ENCODE measurements around the gene NCKAP5.
A peak's percentile ranks its signal among the peaks of the same experiment; 100 is the strongest.

The NCKAP5 gene

GRCh38 chr2:133456971-133457370 is 111.3 kb downstream of the NCKAP5 start:
- no peak for FAIRE-seq

DNA sequence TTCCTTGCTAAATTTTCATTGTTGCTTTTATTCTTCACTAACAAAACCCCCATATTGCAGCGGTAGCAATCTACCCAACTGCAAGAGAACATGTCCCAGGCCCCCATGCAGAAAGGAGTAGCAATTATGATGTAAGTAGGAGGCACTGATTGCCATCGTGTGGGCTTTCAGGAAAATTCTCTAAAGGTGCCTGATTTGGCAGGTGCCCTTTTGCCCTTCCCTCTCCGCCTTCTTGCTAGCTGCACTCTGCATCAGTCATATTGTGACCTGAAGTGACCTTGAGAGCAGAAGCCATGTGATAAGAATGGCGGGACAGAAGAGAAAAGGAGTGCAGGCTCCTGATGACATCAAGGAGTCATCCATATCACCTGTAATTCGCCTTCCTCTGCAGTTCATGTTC is 112.1 kb downstream of the NCKAP5 start:
- no peak for FAIRE-seq

GRCh38 chr2:133453032-133453431 is 115.2 kb downstream of the NCKAP5 start:
- FAIRE-seq = no peak

DNA sequence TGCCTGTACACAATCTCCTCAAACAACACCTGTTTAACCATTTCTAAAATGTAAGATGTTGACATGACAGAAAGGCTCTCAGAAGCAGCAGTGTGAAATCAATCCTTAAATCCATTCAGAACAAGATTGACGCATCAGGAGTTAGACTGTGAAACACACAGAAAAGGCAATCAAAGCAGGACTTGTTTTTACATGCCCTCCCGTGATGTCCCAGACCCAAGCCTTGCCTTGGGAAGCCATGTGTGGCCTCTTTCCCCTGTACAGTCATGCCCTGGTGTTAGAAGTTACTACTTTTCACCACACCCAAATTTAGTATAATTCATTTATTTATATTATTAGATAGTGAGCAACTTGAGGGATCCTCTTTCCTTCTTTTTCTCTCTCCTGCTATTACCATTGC is 115.7 kb downstream of the NCKAP5 start:
- no peak for FAIRE-seq

GRCh38 chr2:133452146-133452545 is 116.1 kb downstream of the NCKAP5 start:
- no peak for FAIRE-seq

GRCh38 chr2:133448195-133448594 is 120.1 kb downstream of the NCKAP5 start:
- no peak for FAIRE-seq

GRCh38 chr2:133447303-133447702 is 121.0 kb downstream of the NCKAP5 start:
- FAIRE-seq = no peak

DNA sequence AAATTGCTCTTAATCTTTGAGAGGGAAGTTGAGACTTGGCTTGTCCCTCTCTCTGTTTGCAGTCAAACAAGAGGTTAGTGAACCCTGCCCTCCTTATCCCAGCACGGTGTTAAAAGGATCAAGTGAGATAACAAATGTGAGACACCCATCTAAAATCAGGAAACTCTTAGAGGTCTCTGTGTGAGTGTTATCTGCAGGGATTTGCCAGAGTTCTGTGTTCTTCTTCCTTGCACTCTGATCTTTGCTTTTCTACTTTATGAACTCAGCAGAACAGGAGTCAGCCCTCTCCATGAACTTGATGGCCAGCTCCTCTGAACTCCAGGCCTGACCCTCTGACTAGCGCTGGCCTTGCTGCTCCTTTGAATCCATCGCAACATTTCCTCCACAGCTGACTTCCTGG is 123.8 kb downstream of the NCKAP5 start:
- no peak for FAIRE-seq

GRCh38 chr2:133442393-133442792 is 125.9 kb downstream of the NCKAP5 start:
- FAIRE-seq = no peak

GRCh38 chr2:133439565-133439920 is 128.7 kb downstream of the NCKAP5 start:
- FAIRE-seq = no peak

DNA sequence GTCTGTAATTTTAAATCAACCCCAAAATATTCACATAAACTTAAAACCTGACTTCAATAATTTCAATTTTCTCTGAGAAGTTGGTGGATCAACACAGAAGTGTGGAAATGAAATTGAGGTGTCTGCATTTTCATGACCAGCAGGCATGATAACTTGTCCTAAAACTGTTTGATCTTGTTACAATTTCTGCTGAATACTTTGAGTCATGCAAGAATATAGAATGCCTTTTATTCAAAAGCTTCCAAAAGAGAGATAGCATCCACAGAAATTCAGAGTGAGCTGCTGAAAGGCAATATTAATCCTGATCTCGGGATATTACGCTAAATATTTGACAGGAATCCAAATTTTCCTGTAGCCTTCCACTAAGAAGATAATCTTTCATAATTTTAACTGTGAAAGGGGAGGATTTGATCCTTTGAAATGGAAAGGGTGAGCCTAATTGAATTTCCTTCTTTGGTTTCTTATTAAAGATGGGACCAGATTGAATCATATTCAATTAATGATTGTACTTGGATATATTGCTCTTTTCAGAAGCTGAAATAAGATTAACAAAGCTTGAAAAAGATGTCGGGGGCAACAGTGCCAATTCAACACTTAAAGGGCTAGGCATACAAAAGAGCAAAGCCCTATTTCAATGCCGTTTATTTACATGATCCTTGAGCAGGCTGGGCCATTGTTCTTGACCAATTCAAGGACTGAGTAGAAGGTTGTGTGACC is 129.3 kb downstream of the NCKAP5 start:
- peak; percentile 38 for FAIRE-seq

DNA sequence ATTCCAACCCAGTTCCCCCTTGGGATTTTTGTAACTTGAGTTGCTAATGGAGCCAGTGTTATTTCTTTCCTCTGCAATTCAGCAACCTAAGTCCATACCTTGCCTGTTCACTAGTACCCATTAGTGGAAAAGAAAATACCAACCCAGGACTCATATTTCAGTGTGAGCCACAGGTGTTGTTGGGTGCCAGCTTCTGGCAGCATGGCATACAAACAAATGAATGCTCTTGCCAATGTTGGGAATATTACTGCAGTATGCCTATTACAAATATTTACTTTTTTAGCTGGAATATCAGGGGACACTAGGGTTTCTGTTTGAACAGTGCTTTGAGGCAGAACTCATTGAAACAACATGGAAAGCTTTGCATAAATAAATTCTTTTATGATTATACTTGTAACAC is 130.2 kb downstream of the NCKAP5 start:
- no peak for FAIRE-seq

GRCh38 chr2:133437492-133437891 is 130.8 kb downstream of the NCKAP5 start:
- no peak for FAIRE-seq

DNA sequence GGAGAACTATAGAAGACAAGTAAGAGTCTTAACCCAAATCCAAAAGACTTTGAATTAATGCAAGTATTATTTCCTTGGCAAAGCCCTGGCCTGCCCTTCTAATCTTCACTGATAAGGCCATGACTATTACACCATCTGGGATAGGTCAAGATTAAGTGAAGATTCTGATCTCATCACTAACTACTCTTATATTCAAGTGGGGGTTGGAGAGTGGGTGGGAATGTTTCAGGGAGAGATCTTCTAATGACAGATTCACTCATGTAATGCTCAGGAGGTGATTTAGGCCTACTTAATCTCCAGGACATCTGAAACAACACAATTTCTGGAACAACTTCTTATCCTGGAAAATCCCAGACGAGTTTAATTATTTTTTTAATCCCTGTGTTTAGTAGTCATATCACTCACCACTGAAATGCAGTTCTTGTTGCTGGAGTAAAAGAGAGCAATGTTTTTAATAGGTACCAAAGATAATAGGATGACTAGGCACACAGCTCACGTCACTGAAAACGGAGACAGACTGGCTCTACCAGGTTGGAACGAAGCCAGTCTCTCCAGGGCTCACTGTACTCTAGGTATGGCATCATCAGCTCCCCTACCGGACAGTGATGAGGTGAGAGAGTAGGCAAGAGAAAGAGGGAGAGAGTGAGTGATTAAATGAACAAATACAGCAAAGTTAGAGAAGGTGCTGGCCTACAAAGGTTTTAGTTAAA is 133.1 kb downstream of the NCKAP5 start:
- FAIRE-seq = no peak

DNA sequence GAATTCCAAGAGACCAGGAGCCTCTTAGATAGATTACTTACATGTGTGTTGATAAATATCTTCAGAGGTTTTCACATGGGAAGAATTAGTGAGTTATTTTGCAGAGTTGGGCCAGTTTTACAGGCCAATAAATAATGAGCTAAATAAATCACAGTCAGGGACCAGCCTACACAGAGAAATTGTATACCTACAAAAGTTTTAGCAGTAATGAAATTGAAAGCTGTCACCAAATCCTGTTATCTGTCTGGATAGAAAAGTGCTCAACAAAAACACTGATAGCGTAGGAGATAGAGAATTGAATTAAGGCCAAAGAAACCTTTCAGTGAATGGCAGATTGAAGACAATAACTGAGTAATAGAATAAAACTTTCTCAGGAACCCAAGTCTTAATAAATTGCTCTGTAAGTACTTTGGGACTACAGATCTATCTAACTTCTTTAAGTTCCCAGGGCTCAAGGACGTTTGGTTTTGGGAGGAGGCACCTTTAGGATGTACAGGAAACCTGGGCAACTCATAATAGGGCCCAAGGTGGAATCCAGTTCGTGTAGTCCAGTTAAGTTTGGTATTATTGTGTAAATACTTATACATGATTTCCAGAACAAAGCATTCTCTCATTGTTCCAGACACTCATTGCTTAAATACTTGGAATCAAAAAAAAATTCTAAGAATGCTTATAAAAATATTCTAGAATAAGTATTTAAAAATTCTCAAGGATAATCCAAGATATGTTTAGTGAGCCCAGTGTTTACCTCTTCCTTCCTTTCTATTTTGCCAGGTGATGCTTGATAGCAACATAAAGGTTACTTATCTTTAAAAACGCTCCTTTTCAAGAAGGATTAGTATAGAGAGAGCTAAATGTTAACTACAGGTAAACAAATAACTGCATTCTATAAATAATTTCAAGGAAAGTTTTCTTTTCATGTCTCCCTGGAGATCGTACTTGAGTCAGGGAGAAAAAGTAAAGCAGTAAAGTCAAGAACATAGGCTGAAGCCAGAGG is 134.5 kb downstream of the NCKAP5 start:
- FAIRE-seq = no peak

DNA sequence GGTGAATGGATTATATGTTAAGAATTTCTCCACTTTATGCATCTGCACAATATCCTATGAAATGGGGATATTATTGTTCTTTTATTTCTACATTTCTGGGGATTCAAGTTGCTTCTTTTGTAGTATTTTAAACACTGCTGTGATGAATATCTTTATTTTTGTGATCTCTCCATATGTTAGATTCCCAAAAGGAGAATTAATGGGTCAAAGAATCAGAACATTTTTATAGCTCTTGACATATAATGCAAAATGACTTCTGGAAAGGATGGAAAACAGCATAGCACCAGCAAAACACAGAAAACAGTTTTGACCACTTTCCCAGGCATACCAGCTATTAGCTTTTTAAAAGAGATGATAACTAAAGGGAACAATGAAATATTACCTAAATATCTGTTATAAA is 135.5 kb downstream of the NCKAP5 start:
- FAIRE-seq = no peak

DNA sequence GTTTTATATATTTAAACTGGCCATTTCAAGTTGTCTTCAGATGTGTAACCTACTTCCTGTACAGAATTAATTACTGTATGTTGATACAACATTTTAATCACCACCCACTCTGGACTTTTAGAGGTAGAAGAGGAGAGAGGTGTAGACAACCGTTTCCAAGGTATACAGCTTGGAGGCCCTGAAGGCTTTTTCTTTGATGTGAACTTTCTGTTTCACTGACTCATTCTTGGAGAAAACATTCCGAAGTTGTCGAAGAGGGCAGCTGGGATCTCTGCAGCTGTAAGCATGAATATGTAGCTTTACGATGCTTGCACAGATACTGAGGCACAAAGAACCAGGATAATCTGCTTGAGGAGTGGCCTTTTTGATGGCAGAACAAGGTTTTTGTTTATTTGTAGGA is 137.0 kb downstream of the NCKAP5 start:
- FAIRE-seq = no peak

- no peak for FAIRE-seq
These were observed 141.5 kb downstream of the NCKAP5 start for GRCh38 chr2:133426791-133427190.

GRCh38 chr2:133425612-133426011 is 142.7 kb downstream of the NCKAP5 start:
- FAIRE-seq = no peak

DNA sequence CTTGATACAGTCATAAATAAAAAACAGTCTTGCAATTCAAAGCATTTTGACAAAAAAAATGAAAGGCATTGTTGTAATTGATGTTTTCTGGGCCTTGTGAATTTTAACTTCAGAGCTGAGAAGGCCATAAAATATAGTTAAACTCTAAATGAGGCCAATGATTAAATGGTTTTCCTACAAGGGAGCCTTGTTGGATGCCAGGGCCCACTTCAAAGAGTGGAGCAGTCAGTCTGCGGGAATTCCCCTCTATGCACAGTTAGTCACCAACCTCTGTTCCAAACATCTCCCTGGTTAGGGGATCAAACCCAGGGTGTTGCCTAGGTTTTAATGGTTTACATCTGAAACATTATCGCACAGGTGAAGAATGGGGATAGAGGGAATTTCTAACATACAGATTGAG is 143.4 kb downstream of the NCKAP5 start:
- no peak for FAIRE-seq

- FAIRE-seq = no peak
These were observed 145.3 kb downstream of the NCKAP5 start for GRCh38 chr2:133422931-133423351.

- FAIRE-seq = peak; percentile 77
These were observed 146.5 kb downstream of the NCKAP5 start for GRCh38 chr2:133421516-133422324.

DNA sequence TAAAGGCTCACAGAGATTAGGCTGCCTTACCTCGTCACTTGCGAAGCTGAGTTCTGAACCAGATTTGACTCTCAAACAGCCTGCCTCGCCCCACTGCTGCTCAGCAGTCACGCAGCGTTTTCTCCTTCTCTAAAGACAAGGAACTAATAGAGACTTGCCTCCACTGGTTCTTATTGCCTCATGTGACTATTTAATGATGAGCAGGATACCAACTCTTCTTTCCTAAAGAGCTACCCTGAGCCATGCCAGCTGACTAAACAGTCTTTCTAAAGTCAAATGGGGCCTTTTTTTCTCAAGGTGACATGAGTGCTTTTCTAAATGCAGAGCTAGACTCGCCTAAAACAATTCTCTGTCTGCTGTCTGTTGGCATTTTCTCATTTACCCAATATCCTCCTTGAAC is 147.5 kb downstream of the NCKAP5 start:
- peak; percentile 17 for FAIRE-seq
